Neuron (in vitro differentiated cells): ENCODE data around the gene TDRKH.

Experiments
- H2AFZ ChIP-seq: one replicate; pipeline ENCODE4 v1.6.1; 2013; ENCODE audit warnings: low read depth, mild to moderate bottlenecking, inconsistent platforms, low read length, moderate library complexity
- H3K27me3 ChIP-seq: one replicate; pipeline ENCODE4 v1.6.1; 2013; ENCODE audit warnings: low read length; ENCODE audit not compliant: insufficient read depth
- H3K36me3 ChIP-seq: one replicate; pipeline ENCODE4 v1.6.1; 2013; ENCODE audit warnings: low read length; ENCODE audit not compliant: insufficient read depth
- H3K4me1 ChIP-seq: one replicate; pipeline ENCODE4 v1.6.1; 2013; ENCODE audit warnings: low read length; ENCODE audit not compliant: insufficient read depth
- H3K4me3 ChIP-seq: 2 replicates; pipeline ENCODE4 v1.5.1; 2013; ENCODE audit warnings: mild to moderate bottlenecking, low read length, moderate library complexity
- H3K9me3 ChIP-seq: one replicate; pipeline ENCODE4 v1.6.1; 2013; ENCODE audit warnings: low read length

The TDRKH gene

GRCh38 chr1:151790071-151790939, at the start of gene TDRKH:
TDRKH (minus strand) TSS chr1:151790500; CDS start chr1:151783022, 7,478 bp downstream.
- no peaks in the 10 kb centered on the region for H3K27me3 ChIP-seq
- H3K36me3 ChIP-seq, result peaks cover 4% of the 10 kb centered on the region
- peak within 1 kb of the TSS; percentile 88 for H2AFZ ChIP-seq
- H3K9me3 ChIP-seq, result no peaks in the 10 kb centered on the region
- peak within 1 kb of the TSS; percentile 86 for H3K4me3 ChIP-seq
- H3K4me1 ChIP-seq, result no peaks in the 10 kb centered on the region

- Histone ChIP-seq H3K36me3 (no peaks in the 10 kb centered on the region), H3K4me1 (peaks cover 3% of the 10 kb centered on the region), H3K27me3 (peaks cover 66% of the 10 kb centered on the region), H2AFZ (peak within 1 kb of the TSS; percentile 8), H3K9me3 (no peaks in the 10 kb centered on the region), H3K4me3 (peak within 1 kb of the TSS; percentile 10)
These were observed 49.4 kb upstream of the TDRKH start, which contains the start of gene C2CD4D for GRCh38 chr1:151839457-151840403. C2CD4D (minus strand) TSS chr1:151839820; CDS start chr1:151838989, 831 bp downstream.

- H3K36me3 ChIP-seq, result no peaks in the 10 kb centered on the region
- H3K4me3 ChIP-seq, result no peak overlapping the region
- H3K27me3 ChIP-seq, result peaks cover 64% of the 10 kb centered on the region
- H3K9me3 ChIP-seq, result no peaks in the 10 kb centered on the region
- no peak overlapping the region for H2AFZ ChIP-seq
- H3K4me1 ChIP-seq, result peaks cover 3% of the 10 kb centered on the region
These were observed 48.7 kb upstream of the TDRKH start for GRCh38 chr1:151839082-151839412.

GRCh38 chr1:151838222-151839081, 48.2 kb upstream of the TDRKH start:
- H3K27me3 ChIP-seq, result peaks cover 68% of the 10 kb centered on the region
- H3K4me1 ChIP-seq, result peaks cover 3% of the 10 kb centered on the region
- no peak overlapping the region for H2AFZ ChIP-seq
- no peaks in the 10 kb centered on the region for H3K9me3 ChIP-seq
- H3K4me3 ChIP-seq, result peak overlapping the region; percentile 10
- no peaks in the 10 kb centered on the region for H3K36me3 ChIP-seq

- peaks cover 71% of the 10 kb centered on the region for H3K27me3 ChIP-seq
- H3K36me3 ChIP-seq, result no peaks in the 10 kb centered on the region
- no peak overlapping the region for H2AFZ ChIP-seq
- peak overlapping the region; percentile 10 for H3K4me3 ChIP-seq
- no peaks in the 10 kb centered on the region for H3K9me3 ChIP-seq
- peaks cover 3% of the 10 kb centered on the region for H3K4me1 ChIP-seq
These were observed 47.6 kb upstream of the TDRKH start for GRCh38 chr1:151837884-151838221.

GRCh38 chr1:151837197-151837596, 46.9 kb upstream of the TDRKH start:
- peaks cover 77% of the 10 kb centered on the region for H3K27me3 ChIP-seq
- H3K4me1 ChIP-seq, result peaks cover 3% of the 10 kb centered on the region
- H3K4me3 ChIP-seq, result no peak overlapping the region
- H2AFZ ChIP-seq, result no peak overlapping the region
- H3K36me3 ChIP-seq, result no peaks in the 10 kb centered on the region
- H3K9me3 ChIP-seq, result no peaks in the 10 kb centered on the region

- Histone ChIP-seq H3K36me3 (no peaks in the 10 kb centered on the region), H3K9me3 (no peaks in the 10 kb centered on the region), H3K4me1 (no peaks in the 10 kb centered on the region), H2AFZ (no peak overlapping the region), H3K27me3 (peaks cover 72% of the 10 kb centered on the region), H3K4me3 (no peak overlapping the region)
These were observed 45.3 kb upstream of the TDRKH start for GRCh38 chr1:151835596-151835995.

GRCh38 chr1:151834239-151834638, 43.9 kb upstream of the TDRKH start:
- Histone ChIP-seq H3K27me3 (peaks cover 58% of the 10 kb centered on the region), H3K4me1 (peaks cover 5% of the 10 kb centered on the region), H3K36me3 (no peaks in the 10 kb centered on the region), H3K9me3 (no peaks in the 10 kb centered on the region), H3K4me3 (no peak overlapping the region), H2AFZ (no peak overlapping the region)

GRCh38 chr1:151833172-151833900, 43.0 kb upstream of the TDRKH start:
- Histone ChIP-seq H3K36me3 (no peaks in the 10 kb centered on the region), H3K4me1 (peaks cover 13% of the 10 kb centered on the region), H2AFZ (no peak overlapping the region), H3K9me3 (no peaks in the 10 kb centered on the region), H3K4me3 (no peak overlapping the region), H3K27me3 (peaks cover 49% of the 10 kb centered on the region)

GRCh38 chr1:151832318-151832980, 42.1 kb upstream of the TDRKH start:
- no peak overlapping the region for H3K4me3 ChIP-seq
- H3K4me1 ChIP-seq, result peaks cover 15% of the 10 kb centered on the region
- no peaks in the 10 kb centered on the region for H3K9me3 ChIP-seq
- H3K36me3 ChIP-seq, result no peaks in the 10 kb centered on the region
- H3K27me3 ChIP-seq, result peaks cover 40% of the 10 kb centered on the region
- no peak overlapping the region for H2AFZ ChIP-seq

- peaks cover 32% of the 10 kb centered on the region for H3K27me3 ChIP-seq
- no peak within 1 kb of the TSS for H2AFZ ChIP-seq
- no peaks in the 10 kb centered on the region for H3K9me3 ChIP-seq
- no peak within 1 kb of the TSS for H3K4me3 ChIP-seq
- H3K4me1 ChIP-seq, result peaks cover 15% of the 10 kb centered on the region
- no peaks in the 10 kb centered on the region for H3K36me3 ChIP-seq
These were observed 41.3 kb upstream of the TDRKH start, which contains the start of gene RORC for GRCh38 chr1:151831605-151832004. RORC (minus strand) TSS chr1:151831802; CDS start chr1:151831764, 38 bp downstream.

GRCh38 chr1:151831256-151831591, 40.9 kb upstream of the TDRKH start:
- H3K4me3 ChIP-seq, result no peak overlapping the region
- peaks cover 28% of the 10 kb centered on the region for H3K27me3 ChIP-seq
- H2AFZ ChIP-seq, result no peak overlapping the region
- H3K9me3 ChIP-seq, result no peaks in the 10 kb centered on the region
- peaks cover 15% of the 10 kb centered on the region for H3K4me1 ChIP-seq
- H3K36me3 ChIP-seq, result no peaks in the 10 kb centered on the region
